ENCODE measurements around the gene SKAP2. TPM values are rescaled to one million over a fixed set of nuclear protein-coding genes. Genes with fewer than 3 reads are reported as not detected.

Gene SKAP2
- total RNA-seq, 1 experiment from 2014 or later: 66.8 TPM

DNA sequence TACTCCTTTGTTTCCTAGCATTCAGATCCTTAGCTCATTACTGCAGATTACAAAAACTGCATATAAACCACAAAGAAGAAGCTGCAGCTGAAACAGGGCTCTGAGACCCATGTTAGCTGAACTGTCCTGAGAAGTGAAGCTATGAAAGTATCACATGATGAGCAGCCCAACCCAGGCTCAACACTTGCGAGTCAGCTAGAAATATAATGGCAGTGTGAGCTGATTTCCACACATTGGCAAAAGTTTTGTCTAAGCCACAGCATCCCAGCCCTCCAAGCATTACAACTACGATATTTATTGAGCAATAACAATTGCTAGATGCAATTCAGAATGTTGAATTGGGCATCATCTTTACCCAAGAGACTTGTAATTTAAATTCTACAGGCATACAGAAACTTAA, 34.5 kb upstream of the SKAP2 start:
- no peak for DNase-seq (ENCODE audit: low read depth, low spot score)
- POLR2A ChIA-PET: no interaction called here
- H3K9me3 ChIP-seq (ENCODE audit: control insufficient read depth, insufficient read depth, low read depth, low read length): no peaks in the 10 kb centered on the region
- no peak overlapping the region for H3K4me3 ChIP-seq (ENCODE audit: low read depth in 2 of 2, low read length in 2 of 2)
- H3K27me3 ChIP-seq (ENCODE audit: control insufficient read depth, insufficient read depth, low read length): peaks cover 8% of the 10 kb centered on the region; the same call in 1 of the 2 replicates
- no peaks in the 10 kb centered on the region for H3K36me3 ChIP-seq (ENCODE audit: control insufficient read depth, insufficient read depth, low read length)
- CTCF ChIA-PET: no interaction called here
- intact Hi-C loops (cut with micrococcal nuclease; ENCODE audit: unreplicated experiment) (no loop called here), in situ Hi-C loops (cut with HindIII; ENCODE audit: low pct_unique_long_range_greater_than_20kb, low sequenced_read_pairs) (no loop called here)
- no peak for TF ChIP-seq POLR2AphosphoS5 (IDR thresholded peaks at IDR 0.05; ENCODE audit: low read depth, low read length)
- TF ChIP-seq TCF7L2 (IDR thresholded peaks at IDR 0.05; ENCODE audit: low read depth, low read length): no peak
- TF ChIP-seq, protein P1, sequence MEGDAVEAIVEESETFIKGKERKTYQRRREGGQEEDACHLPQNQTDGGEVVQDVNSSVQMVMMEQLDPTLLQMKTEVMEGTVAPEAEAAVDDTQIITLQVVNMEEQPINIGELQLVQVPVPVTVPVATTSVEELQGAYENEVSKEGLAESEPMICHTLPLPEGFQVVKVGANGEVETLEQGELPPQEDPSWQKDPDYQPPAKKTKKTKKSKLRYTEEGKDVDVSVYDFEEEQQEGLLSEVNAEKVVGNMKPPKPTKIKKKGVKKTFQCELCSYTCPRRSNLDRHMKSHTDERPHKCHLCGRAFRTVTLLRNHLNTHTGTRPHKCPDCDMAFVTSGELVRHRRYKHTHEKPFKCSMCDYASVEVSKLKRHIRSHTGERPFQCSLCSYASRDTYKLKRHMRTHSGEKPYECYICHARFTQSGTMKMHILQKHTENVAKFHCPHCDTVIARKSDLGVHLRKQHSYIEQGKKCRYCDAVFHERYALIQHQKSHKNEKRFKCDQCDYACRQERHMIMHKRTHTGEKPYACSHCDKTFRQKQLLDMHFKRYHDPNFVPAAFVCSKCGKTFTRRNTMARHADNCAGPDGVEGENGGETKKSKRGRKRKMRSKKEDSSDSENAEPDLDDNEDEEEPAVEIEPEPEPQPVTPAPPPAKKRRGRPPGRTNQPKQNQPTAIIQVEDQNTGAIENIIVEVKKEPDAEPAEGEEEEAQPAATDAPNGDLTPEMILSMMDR (IDR thresholded peaks at IDR 0.05): no peak
- no peak for TF ChIP-seq REST (IDR thresholded peaks at IDR 0.05; ENCODE audit: insufficient read depth in 1 of 2, low read depth in 2 of 2, low read length in 1 of 2)
- no peak for TF ChIP-seq SIN3A (IDR thresholded peaks at IDR 0.05; ENCODE audit: borderline replicate concordance, insufficient read depth, low read depth, low read length)
- H3K4me1 ChIP-seq (ENCODE audit: control insufficient read depth, insufficient read depth, low read length): no peaks in the 10 kb centered on the region
- no peak for ATAC-seq
- no peak overlapping the region for H3K27ac ChIP-seq (ENCODE audit: low read length)
- no TSS peak for BruUV-seq (replicated peaks)

- no peaks in the 10 kb centered on the region for H3K4me1 ChIP-seq (ENCODE audit: control insufficient read depth, insufficient read depth, low read length)
- in situ Hi-C loops (cut with HindIII; ENCODE audit: low pct_unique_long_range_greater_than_20kb, low sequenced_read_pairs) (no loop called here), intact Hi-C loops (cut with micrococcal nuclease; ENCODE audit: unreplicated experiment) (no loop called here)
- ChIA-PET CTCF (no interaction called here), POLR2A (interaction anchor here (0.7 kb wide), 2 partner anchors 13 to 60 kb away, joined by 7 read pairs; no protein-coding TSS in a partner anchor)
- no peaks in the 10 kb centered on the region for H3K9me3 ChIP-seq (ENCODE audit: control insufficient read depth, insufficient read depth, low read depth, low read length)
- H3K27me3 ChIP-seq (ENCODE audit: control insufficient read depth, insufficient read depth, low read length): peaks cover 12% of the 10 kb centered on the region
- no peaks in the 10 kb centered on the region for H3K36me3 ChIP-seq (ENCODE audit: control insufficient read depth, insufficient read depth, low read length)
- no peak overlapping the region for H3K27ac ChIP-seq (ENCODE audit: low read length)
- no peak for TF ChIP-seq SIN3A (IDR thresholded peaks at IDR 0.05; ENCODE audit: borderline replicate concordance, insufficient read depth, low read depth, low read length)
- TF ChIP-seq, protein P1 (IDR thresholded peaks at IDR 0.05): no peak
- TF ChIP-seq REST (IDR thresholded peaks at IDR 0.05; ENCODE audit: insufficient read depth in 1 of 2, low read depth in 2 of 2, low read length in 1 of 2): no peak
- TF ChIP-seq POLR2AphosphoS5 (IDR thresholded peaks at IDR 0.05; ENCODE audit: low read depth, low read length): no peak
- no peak for TF ChIP-seq TCF7L2 (IDR thresholded peaks at IDR 0.05; ENCODE audit: low read depth, low read length)
- DNase-seq (ENCODE audit: low read depth, low spot score) (no peak), ATAC-seq (no peak)
- no peak overlapping the region for H3K4me3 ChIP-seq (ENCODE audit: low read depth in 2 of 2, low read length in 2 of 2)
- no TSS peak for BruUV-seq (replicated peaks)
These were observed 33.5 kb upstream of the SKAP2 start for GRCh38 chr7:26897928-26898327.

Data from Panc1 (cell line).